Inflammatory macrophage treated with lipopolysaccharide for 1 hour (primary cell): ENCODE results near the gene SERPINI1.
"Not testable (repeated sequence)": the region's sequence is repeated elsewhere in the genome, so short reads cannot be mapped to it uniquely, and the experiment has no call there.

Experiments used
- DNase-seq, 2 donors: peaks; one replicate each; pipeline ENCODE4 v3.0.0-alpha.2; 2020 to 2022

SERPINI1 gene

DNA sequence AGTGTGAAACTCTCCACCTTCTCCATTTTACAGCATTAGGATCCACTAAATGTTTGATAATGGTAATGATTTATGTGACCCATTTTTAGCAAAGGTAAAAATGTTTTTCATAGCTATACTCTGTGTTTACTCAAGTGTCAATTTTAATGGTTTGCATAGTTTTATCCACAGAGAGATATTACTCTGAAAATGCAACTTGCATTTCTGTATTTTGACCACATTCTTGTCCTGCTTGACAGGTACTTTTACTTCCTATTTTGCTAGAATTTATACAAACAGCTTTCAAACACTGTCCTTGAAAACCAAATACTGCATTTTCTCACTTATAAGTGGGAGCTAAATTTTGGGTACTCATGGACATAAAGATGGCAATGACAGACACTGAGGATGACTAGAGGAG, 62.9 kb downstream of the SERPINI1 start:
- DNase-seq: no peak

DNA sequence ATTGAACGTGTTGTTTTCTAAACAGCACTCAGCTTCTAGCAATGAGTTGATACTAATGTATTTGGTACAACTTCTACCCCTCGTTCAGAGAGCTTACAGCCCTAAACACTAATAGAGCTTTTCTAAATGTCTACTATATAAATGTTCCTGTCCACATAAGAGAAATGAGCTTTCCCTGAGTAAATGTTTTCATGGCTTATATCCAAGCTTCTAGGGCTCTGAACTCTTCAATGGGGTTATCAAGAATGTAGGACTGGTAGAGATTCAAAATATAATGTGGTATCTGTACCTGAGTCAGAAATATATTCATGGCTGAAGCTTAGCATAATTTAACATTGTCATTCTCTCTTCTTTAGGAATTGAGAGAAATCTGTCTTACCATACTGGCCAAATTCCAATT, 73.4 kb downstream of the SERPINI1 start:
- DNase-seq: no peak

DNA sequence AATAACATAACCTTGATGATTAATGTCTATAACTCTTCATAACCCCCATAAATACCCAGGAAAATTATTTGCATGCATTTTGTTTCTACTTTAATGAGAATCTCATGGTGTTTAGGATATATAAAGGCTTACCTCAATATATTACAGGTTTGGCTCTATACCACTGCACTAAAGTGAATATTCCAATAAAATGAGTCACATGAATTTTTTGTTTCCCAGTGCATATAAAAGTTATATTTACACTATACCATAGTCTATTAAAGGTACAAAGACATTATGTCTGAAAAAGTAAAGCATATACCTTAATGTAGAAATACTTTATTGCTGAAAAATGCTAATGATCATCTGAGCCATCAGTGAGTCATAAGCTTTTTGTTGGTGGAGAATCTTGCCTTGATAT, 74.7 kb downstream of the SERPINI1 start:
- no peak for DNase-seq

DNA sequence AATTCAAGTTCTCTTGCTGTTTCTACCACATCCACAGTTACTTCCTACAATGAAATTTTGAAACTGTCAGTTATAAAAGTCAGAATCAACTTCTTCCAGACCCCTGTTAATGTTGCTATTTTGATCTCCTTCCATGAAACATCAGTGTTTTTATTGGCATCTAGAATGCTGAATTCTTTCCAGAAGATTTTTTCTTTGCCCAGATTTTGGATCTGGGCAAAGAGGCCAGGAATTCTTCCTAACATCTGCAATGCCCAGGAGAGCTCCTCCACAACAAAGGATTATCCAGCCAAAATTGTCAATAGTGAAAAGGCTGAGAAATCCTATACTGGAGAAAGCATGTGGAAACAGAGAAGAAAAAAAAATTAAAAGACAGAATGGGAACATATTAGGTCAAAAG, 75.5 kb downstream of the SERPINI1 start:
- DNase-seq: no peak

DNA sequence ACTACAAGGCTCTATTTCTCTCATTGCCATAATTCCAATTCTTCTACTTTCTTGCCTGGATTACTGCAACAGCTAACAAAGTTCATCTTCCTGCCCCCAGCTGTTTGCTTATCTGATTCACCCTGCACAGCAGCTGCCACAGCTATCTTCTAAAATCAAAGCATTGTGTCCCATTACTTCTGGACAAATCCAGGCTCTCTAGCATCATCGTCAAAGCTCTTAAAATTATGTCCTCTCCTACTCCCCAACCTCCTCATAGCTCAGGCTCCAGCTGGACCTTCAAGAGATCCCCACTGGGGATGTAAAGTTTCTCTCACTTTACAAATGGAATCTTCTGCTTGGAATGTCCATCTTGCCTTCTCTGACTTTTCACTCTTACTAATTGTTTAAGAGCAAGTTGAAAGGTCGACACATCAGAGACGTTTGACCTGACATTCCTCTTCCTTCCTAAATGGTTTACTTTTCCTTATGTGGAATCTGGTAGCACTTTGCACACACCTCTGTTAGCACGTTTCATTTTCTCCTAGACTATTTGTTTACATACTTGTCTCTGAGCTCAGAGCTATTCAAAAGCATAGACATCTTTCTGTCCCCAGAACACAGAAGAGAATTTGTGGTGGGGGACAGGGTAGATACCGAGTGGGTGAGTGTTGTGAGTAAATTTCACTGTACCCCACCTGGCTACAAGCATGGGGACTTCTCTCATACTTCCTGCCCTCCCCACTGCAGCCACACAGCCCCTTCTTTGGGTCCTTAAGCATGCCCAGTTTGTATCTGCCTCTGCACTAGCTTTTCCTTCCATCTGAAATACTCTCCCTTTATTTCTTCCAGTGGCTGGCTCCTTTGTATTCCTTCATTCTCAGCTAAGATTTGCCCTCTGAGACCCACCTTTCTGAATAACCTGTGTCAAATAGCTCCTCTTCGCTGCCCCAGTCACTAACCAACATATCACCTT, 77.9 kb downstream of the SERPINI1 start:
- no peak for DNase-seq

DNA sequence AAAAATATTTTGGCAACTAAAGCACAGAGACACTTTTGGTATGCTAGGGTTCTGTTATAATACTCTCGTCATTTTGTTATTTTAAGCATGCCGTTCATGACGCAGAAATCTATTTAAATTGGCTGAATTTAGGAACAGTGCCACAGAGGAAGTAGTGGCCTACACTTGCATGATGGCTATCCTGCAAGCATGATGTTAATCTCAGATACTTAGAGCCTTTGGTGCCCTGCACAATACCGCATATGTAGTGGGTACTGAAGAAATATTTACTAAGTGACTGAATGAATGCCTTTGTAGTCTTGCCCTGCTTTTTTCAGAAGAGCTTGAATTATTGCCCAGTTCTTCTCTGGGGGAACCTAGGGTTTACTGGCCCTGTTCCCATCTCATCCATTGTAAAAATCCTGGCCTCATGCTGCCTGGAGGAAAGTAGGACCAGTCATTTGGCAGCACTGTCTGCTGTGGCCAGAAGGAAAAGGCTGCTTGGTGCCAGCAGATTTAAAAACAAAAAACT, 79.0 kb downstream of the SERPINI1 start:
- DNase-seq: no peak

DNA sequence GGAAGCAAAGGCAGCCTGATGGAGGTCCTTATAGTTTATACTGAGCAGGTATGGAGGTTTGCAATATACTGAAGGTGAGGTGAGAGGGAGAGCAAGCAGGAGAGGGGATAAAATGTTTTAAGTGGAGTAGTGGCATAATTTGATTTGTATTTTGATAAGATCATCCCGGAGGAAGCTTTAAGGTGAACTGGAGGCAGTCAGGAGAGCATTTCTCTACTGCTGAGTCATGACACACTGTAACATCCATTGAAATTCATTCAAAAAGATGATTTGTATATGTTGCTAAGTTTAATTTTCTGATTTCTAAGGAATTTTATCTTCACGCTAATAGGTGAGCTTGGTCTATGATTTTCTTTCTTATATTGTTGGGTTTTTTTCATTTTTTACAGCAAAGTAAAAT, 81.4 kb downstream of the SERPINI1 start:
- DNase-seq: no peak

DNA sequence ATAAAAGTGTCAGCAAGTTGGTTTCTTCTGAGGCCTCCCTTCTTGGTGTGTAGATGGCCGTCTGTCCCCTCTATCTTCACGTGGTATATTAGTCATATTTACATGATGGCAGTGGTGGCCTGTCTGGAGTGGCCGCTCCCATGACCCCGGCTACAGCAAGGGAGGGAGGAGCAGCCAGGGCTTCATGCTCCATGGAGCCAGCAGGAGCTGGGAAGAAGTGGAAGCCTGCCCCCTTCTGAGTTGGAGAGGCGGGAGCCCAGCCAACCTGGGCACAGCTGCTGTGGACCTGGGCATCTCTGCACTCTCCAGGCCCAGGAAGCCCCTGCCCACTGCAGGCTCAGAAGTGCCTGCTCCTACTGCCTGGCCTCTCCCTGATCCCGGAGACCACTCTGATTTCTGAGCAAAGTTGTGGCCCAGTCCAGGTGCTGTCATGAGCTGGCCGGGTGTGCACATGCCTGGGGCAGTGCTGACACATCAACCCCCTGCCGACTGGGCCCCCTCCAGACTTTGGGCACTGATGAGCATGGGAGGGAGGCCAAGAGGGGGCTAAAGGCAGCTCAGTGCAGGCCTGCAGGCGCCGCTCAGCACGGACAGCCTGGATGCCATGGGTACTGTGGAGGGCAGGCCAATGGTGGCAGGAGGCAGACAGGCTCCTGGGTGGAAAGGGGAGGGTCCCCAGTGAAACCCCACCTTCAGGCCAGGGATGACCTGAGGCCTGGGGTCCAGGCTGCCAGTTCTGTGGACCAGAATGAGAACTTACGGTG, 84.8 kb downstream of the SERPINI1 start:
- no peak for DNase-seq

DNA sequence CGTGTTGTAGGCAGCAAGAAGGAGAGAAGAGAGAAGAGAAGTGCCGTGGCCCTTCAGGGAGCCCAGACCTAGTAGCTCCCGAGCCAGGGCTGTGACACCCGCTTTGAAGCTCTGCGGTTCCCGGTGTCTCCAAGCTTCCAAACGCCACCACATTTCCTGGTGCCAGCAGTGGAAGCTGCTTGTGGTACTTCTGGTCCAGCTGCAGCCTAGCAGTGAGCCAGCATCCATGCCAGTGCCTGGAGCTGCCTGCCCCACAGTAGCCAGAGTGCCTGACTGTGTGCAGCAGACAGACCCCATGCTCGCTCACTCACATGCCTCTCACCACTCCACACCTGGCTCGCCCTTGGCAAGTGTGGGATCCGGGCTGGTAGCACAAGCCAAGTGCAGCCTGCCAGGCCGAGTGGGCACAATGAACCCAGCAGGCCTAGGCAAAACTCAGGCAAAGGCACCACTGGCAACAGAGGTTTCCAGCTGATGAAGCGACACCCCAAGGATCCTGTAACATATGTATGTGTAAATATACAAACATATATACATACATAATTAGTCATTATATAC, 85.8 kb downstream of the SERPINI1 start:
- no peak for DNase-seq

DNA sequence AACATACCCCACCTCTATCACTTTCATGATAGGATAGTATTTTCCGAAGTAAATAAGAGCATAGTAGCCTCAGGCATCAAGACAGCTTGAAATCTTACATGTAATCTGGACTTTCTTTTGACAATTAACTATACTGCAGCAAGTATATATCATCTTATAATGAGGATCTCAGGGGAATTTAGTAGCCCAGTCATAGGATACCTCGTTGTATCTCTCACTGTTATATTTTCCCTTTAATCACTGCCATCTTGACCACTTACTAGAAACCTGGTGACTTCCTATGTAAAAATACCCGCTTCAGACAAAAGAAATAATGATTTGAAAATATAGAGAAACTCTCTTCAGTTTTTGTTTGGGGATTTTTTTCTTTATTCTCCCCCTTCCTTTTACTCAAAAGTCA, 88.2 kb downstream of the SERPINI1 start:
- no peak for DNase-seq

DNA sequence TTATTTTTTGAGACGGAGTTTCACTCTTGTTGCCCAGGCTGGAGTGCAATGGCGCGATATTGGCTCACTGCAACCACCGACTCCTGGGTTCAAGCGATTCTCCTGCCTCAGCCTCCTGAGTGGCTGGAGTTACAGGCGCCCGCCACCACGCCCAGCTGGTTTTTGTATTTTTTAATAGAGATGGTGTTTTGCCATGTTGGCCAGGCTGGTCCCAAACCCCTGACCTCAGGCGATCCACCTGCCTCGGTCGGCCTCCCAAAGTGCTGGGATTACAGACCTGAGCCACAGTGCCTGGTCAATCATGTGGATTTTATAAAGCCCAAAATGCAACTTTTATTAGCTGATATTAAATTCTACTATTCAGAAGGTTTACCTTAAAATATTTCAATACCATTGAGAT, 92.1 kb downstream of the SERPINI1 start:
- DNase-seq: not testable (repeated sequence)

DNA sequence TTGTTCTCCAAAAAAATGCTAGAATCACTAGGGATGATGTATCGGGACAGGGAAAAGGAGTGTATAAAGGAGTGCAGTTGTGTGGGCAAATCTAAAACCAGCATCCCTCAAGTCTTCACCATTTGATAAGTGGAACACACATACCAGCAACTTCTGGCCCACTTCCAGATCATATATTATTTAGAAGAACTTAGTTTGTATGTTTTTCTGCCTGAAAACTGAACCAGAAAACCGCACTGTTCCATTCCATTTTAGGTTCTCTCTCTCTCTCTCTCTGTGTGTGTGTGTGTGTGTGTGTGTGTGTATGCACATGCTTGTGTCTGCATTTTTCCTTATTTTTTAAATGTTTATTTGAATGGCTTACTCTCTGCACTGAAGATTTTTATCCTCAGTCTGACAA, 93.5 kb downstream of the SERPINI1 start:
- no peak for DNase-seq

DNA sequence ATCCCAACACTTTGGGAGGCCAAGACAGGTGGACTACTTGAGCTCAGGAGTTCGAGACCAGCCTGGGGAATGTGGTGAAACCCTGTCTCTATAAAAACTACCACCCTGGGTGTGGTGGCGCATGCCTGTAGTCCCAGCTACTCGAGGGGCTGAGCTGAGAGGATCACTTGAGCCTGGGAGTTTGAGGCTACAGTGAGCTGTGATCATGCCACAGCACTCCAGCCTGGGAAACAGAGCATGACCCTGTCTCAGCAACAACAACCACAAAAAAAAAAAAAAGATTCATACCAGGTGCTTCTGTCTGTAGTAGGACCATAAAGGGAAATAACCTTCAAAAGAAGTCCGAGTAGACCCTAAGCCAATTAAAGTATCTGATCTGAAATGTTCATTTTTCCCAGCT, 94.5 kb downstream of the SERPINI1 start:
- DNase-seq: no peak

DNA sequence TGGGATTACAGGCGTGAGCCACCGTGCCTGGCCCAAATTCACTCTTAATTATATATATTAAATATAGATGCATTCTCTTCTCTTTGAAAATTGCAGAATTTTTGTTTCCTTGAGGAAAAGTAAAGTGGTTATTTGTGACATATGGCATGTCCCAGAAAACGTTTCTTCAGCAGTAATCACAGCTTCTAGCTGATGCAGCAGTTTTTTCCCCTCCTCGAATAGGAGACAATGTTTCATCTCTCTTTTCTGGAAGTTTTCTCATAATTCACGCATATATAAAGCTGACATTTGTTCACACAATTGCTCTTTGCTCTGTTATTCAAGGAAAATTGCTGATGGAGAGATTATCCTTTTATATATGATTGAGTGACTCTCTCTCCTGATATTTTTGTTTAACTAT, 99.8 kb downstream of the SERPINI1 start:
- no peak for DNase-seq

DNA sequence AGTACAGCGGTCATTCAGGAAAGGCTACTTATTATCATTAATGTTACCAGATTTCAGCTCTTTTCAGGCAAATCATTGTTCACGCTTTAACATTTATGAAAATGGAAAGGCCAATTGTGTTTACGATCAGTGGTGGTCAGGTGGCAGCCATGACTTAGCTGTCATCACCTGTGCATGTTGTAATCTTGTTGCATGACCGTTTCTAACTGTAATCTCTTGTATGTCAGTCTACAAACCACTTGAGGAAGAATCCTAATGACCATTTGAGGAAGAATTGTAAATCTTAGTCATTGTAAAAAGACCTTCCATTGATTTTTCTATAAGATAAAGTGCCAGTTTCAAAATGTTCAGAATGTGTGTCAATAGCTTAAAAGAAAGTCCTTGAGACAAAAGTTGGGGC, 100.4 kb downstream of the SERPINI1 start:
- no peak for DNase-seq

DNA sequence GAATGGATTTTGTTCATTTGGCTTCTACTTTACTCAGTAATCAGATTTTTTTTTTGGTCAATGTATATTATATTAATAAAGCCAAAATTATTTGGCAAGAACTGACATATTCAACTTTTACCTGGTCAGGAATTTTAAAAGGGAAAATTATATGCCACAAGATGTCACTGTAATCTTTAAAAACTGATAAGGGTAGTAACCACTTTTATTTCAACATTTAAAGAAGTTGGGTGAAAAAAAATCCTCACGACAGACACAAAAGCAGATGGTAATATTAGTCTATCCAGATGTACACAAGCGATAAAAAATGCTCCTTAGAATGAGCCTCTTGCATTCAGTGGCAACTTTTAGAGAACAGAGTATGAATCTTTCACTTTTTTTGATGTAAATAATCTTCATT, 101.9 kb downstream of the SERPINI1 start:
- peak; percentile 52 to 68 for DNase-seq

DNA sequence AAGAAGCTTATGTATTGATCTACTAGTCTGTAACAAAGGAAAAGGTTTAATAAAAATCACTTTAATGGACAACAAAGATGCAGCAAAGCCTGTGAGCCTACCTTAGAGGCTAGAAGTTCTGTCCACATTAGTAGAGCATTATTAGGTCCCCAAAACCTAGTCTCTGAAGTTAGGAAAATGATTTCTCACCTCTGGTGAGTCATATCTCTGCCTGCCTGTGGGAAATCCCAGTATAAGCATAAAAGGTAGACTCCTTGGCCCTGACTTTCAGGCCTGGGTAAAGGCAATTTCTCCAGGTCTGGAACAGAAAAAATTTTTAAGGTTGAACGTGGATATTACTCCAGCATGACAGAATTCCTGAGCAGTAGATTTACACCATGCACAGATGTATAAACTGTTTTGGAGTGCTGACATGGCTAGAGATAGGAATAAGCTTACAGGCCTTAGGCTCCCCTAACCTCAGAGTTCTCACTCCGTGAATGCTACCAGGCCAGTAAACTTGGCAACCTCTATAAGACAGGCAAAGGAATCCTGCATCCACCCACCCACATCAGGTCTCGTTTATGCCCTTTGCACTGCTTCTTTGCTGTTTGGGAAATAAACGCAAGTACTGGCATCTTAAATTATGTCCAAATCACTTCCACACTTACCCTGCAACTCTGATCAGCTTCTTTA, 104.1 kb downstream of the SERPINI1 start:
- no peak for DNase-seq

DNA sequence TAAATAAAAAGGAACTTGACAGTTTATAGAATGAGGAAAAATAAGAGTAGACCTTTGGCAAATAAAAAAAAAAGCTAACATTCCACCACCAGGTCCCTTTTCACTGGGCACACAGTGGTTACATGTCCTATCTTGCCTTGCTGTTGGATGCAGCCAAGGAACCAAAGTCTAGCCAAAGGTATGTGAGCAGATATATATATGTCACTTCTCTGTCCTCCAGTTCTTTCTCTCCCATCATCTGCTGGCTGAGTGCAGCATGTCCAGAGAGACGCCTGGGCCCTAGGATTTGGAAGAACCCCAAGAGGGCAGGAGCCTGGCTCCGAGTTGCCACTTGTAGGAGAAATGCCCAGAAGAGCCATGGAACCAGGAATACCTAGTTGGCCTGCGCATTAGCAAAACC, 104.7 kb downstream of the SERPINI1 start:
- DNase-seq: no peak

DNA sequence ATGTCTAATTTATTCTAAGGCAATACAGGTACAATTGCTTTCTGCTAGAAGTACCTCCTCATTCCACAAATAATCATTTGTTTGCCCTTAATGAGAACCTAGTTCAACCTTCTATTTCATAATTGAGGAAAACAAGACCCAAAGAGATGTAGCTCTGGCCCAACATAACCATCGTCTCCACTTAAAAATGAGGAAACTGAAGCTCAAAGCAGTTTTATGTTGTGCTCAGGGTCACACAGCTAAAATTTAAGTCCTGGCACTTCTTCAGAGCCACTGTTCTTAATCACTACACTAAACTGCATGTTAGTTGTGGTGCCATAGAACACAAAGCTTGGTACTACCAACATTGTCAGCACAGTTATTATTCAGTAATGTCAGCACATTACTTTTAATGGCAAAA, 108.0 kb downstream of the SERPINI1 start:
- DNase-seq: no peak

DNA sequence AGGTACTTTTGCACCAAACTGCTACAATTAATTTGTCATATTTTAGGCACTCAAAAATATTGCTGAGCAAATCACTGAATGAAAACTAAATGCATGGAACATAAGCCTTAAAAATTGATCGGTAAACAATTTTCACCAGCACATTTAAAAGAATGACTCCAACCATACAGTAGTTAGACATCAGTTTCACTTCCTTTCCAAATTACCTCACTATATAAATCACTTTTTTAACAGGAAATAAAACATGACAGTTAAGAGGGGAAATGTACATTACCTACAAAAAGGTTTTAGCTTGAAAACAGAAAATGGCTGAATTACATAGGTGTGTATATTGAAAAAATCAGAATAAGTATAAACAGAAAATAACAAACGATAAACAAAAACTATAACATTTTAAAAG, 108.4 kb downstream of the SERPINI1 start:
- DNase-seq: peak; percentile 39 to 46

DNA sequence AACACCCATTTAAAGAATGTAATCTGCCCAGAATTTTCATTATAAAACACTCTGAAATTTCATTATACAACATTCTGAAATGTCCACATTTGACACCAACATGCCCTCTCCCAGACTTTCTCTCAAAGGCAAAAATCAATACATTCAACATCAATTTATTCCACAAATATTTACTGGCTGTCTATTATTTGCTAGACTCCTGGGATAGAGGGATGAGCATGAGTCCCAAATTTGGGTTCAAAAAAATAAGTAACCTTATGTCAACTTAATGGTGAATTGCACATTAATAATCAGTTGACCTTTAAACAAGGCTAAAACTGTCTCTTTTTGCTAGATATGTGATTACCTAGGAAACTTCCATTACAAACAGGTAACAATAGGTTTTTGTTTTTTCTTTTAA, 109.0 kb downstream of the SERPINI1 start:
- DNase-seq: no peak

DNA sequence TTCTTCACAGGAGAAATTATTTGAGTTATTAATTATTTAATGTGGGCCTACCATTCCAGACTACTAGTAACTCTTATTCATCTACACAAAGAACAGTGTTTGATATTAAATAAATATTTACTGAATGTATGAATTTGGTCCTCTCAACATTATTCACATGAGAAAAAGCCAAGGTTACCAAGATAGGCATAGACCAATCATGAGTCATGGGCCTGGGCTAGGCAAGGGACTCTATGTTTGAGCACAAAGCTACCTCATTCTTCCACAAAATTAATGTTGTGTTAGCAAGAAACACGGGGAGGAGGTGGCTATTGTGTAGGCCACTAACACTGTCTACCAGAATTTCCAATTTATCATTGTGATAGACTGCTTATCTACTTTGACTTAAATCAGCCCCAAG, 115.7 kb downstream of the SERPINI1 start:
- DNase-seq: no peak

DNA sequence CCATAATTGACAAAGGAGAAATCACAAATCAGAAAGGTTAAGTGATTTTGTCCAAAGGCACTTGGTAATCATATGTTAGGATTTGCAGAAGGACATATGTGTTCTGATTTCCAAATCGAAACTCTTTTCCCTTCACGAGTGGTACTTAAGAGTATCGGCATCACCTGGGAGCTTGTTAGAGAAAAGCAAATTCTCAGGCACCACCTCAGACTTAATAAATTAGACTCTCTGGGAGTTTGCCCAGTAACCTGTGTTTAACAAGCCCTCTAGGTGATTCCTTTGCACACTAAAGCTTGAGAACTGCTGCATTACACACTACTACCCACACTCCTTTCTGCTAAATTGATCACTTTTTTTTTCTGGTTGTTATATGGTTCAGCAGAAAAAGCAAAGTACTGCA, 116.2 kb downstream of the SERPINI1 start:
- DNase-seq: no peak
